Tibial artery (tissue), 4 donors: Measurements from ENCODE around the gene SCAP.

Experiments used
- DNase-seq, 2 donors: peaks; one replicate each; pipeline ENCODE4 v3.0.0-alpha.2; 2019
- H3K27ac ChIP-seq, 2 donors: fragments of 200-600 bp; sonication (generic) in 1 of 2; 1 replicate in 1 of 2; 2 replicates in 1 of 2; pipeline ENCODE4 v1.5.1; 2018 to 2019; ENCODE audit warnings: mild to moderate bottlenecking in 1 of 2
- H3K27me3 ChIP-seq, 2 donors: fragments of 200-600 bp; sonication (generic) in 1 of 2; one replicate each; pipeline versions ENCODE4 v1.5.1 to v1.6.0; 2016 to 2019
- H3K36me3 ChIP-seq, 3 donors: fragments of 200-600 bp; sonication (generic) in 2 of 3; one replicate each; pipeline ENCODE4 v1.5.1; 2016 to 2019; ENCODE audit warnings: mild to moderate bottlenecking in 2 of 3
- H3K4me1 ChIP-seq, 4 donors: fragments of 200-600 bp; sonication (generic) in 2 of 4; 1 replicate in 3 of 4; 2 replicates in 1 of 4; pipeline ENCODE4 v1.5.1; 2016 to 2019
- H3K4me3 ChIP-seq, 2 donors: fragments of 200-600 bp; sonication (generic) in 1 of 2; 1 replicate in 1 of 2; 2 replicates in 1 of 2; pipeline ENCODE4 v1.5.1; 2018 to 2019; ENCODE audit warnings: mild to moderate bottlenecking in 2 of 2
- H3K9me3 ChIP-seq, 3 donors: fragments of 200-600 bp; sonication (generic) in 1 of 3; one replicate each; pipeline ENCODE4 v1.5.1; 2016 to 2019
- CTCF ChIP-seq, 2 experiments: fragments of 200-600 bp in 1 of 2; fragments of 450-650 bp in 1 of 2; IDR thresholded peaks; one replicate each; pipeline ENCODE4 v1.5.1; 2017 to 2019; ENCODE audit warnings: antibody characterized with exemption in 2 of 2, mild to moderate bottlenecking in 1 of 2, moderate library complexity in 1 of 2
- intact Hi-C: fragments of 100-400 bp; cut with DNase I; formaldehyde crosslinking; loops from one replicate; pipeline ENCODE4 v1.15.0; 2023; ENCODE audit warnings: low total_unique reads

The SCAP gene

GRCh38 chr3:47405820-47406761, 69.7 kb downstream of the SCAP start:
- no peak for DNase-seq
- Histone ChIP-seq H3K27ac (peak overlapping the region; percentile 62 to 78), H3K36me3 (peaks cover 32 to 61% (median 54%) of the 10 kb centered on the region in 3 donors), H3K4me3 (no peak overlapping the region), H3K9me3 (no peaks in the 10 kb centered on the region), H3K27me3 (no peaks in the 10 kb centered on the region), H3K4me1 (peaks cover 0 to 27% (median 24%) of the 10 kb centered on the region in 4 donors)
- intact Hi-C loops = no loop called here
- TF ChIP-seq CTCF (IDR thresholded peaks at IDR 0.05) = no peak

GRCh38 chr3:47404955-47405790, 70.6 kb downstream of the SCAP start:
- H3K4me3 ChIP-seq = no peak overlapping the region
- no peaks in the 10 kb centered on the region for H3K9me3 ChIP-seq
- peaks cover 30 to 60% (median 44%) of the 10 kb centered on the region in 3 donors for H3K36me3 ChIP-seq
- intact Hi-C loops = no loop called here
- H3K27ac ChIP-seq = peak overlapping the region; percentile 62 to 78
- no peak for TF ChIP-seq CTCF (IDR thresholded peaks at IDR 0.05)
- no peaks in the 10 kb centered on the region for H3K27me3 ChIP-seq
- no peak for DNase-seq
- peaks cover 0 to 27% (median 24%) of the 10 kb centered on the region in 4 donors for H3K4me1 ChIP-seq

GRCh38 chr3:47404431-47404876, 71.3 kb downstream of the SCAP start:
- Histone ChIP-seq H3K4me3 (no peak overlapping the region), H3K27ac (peak overlapping the region; percentile 62 to 78), H3K36me3 (peaks cover 24 to 60% (median 37%) of the 10 kb centered on the region in 3 donors), H3K4me1 (peaks cover 0 to 28% (median 24%) of the 10 kb centered on the region in 4 donors), H3K9me3 (no peaks in the 10 kb centered on the region), H3K27me3 (no peaks in the 10 kb centered on the region)
- no peak for DNase-seq
- no peak for TF ChIP-seq CTCF (IDR thresholded peaks at IDR 0.05)
- intact Hi-C loops = no loop called here

- TF ChIP-seq CTCF (IDR thresholded peaks at IDR 0.05) = no peak
- DNase-seq = no peak
- no peak overlapping the region for H3K27ac ChIP-seq
- intact Hi-C loops = no loop called here
- H3K27me3 ChIP-seq = no peaks in the 10 kb centered on the region
- peaks cover 0 to 61% (median 0%) of the 10 kb centered on the region in 3 donors for H3K36me3 ChIP-seq
- no peak overlapping the region for H3K4me3 ChIP-seq
- no peaks in the 10 kb centered on the region for H3K9me3 ChIP-seq
- H3K4me1 ChIP-seq = peaks cover 0 to 38% (median 15%) of the 10 kb centered on the region in 4 donors
These were observed 76.0 kb downstream of the SCAP start for GRCh38 chr3:47399531-47400270.

- no peak overlapping the region for H3K4me3 ChIP-seq
- H3K27ac ChIP-seq = peak overlapping the region; percentile 34 to 63
- H3K9me3 ChIP-seq = no peaks in the 10 kb centered on the region
- intact Hi-C loops = no loop called here
- peaks cover 0 to 61% (median 0%) of the 10 kb centered on the region in 3 donors for H3K36me3 ChIP-seq
- no peak for DNase-seq
- TF ChIP-seq CTCF (IDR thresholded peaks at IDR 0.05) = no peak
- no peaks in the 10 kb centered on the region for H3K27me3 ChIP-seq
- peaks cover 0 to 38% (median 15%) of the 10 kb centered on the region in 4 donors for H3K4me1 ChIP-seq
These were observed 76.7 kb downstream of the SCAP start for GRCh38 chr3:47399016-47399415.
